Activated naive CD4-positive, alpha-beta T cell treated with anti-CD3 and anti-CD28 coated beads, Interleukin-2, amount 50 U/mL, for 72 hours (primary cell): ENCODE results near the gene LCE2D. TPM values are rescaled to one million over a fixed set of nuclear protein-coding genes. Genes with fewer than 3 reads are reported as not detected.
"Not testable (repeated sequence)": the region's sequence is repeated elsewhere in the genome, so short reads cannot be mapped to it uniquely, and the experiment has no call there.

Source experiments
- ATAC-seq, 2 donors: fragments of 150-1000 bp; cut with Tn5 transposase; 2 replicates each; pipeline ENCODE4 v1.10.0; 2021; ENCODE audit warnings: mild to moderate bottlenecking in 2 of 2, moderate library complexity in 2 of 2
- DNase-seq, 2 donors: peaks; one replicate each; pipeline ENCODE4 v3.0.0; 2021 to 2022; ENCODE audit warnings: low spot score in 2 of 2
- H3K27ac Mint-ChIP-seq, 2 donors: one replicate each; pipeline ENCODE4 v1.8.0; 2022; ENCODE audit warnings: mild to moderate bottlenecking in 2 of 2, mixed read lengths in 2 of 2
- H3K36me3 Mint-ChIP-seq, 2 donors: one replicate each; pipeline ENCODE4 v1.8.0; 2022; ENCODE audit warnings: mixed read lengths in 2 of 2
- H3K9me3 Mint-ChIP-seq, 2 donors: one replicate each; pipeline ENCODE4 v1.8.0; 2022; ENCODE audit warnings: mixed read lengths in 2 of 2
- total RNA-seq, 2 donors: library from RNA; stranded (reverse); gene quantifications; one replicate each; pipeline ENCODE4 v1.2.3, GENCODE V29; 2022

The LCE2D gene
- total RNA-seq, 2 donors from 2014 or later = not detected

DNA sequence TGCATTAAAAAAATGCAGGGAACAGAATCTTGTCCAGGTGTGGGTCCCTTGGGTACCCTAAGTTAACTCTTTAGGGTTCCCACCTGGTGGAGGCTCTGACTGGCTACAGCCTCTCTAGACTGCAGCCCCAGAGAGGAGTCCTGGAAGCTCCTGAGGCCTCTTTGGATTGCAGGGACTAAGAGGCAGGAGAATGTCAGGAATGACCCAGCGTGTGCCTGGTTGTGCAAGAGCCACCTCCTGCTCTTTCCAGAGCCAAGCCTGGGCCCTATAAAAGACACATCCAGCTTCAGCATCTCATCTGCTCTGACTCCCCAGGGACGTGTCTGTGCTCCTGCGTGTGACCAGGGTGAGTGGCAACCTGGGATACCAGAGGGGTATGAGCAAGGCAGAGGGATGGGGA lies 11.8 kb downstream of the LCE2D start, which contains the start of gene LCE2C:
TSS of gene LCE2C (plus strand) at position 297 of the 400 bp plus-strand sequence. CDS start 737 bp downstream, outside the sequence.
- H3K27ac Mint-ChIP-seq, H3K9me3 Mint-ChIP-seq, DNase-seq, ATAC-seq, H3K36me3 Mint-ChIP-seq: not testable (repeated sequence)

DNA sequence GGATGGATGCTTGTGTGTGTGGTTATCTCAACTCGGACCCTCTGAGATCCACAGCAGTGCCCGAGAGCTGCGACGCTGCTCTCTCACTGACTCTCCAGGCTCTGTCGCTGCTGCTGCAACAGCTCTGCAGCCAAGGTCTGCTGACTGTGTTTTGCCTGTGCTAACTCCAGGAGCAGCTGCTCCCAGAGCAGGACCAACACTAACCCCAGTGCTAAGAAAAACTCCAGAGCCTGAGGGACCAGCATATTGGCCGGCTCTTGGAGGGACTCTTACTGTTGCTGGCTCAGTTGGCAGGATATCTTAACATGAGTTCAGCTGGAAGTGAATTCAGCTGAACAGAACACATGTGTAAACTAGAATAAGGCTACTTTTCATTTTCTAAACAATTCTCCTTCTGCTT lies 16.3 kb downstream of the LCE2D start:
- Mint-ChIP-seq H3K9me3 (no peaks in the 10 kb centered on the region), H3K27ac (no peak overlapping the region), H3K36me3 (no peaks in the 10 kb centered on the region)
- DNase-seq (no peak), ATAC-seq (no peak)

DNA sequence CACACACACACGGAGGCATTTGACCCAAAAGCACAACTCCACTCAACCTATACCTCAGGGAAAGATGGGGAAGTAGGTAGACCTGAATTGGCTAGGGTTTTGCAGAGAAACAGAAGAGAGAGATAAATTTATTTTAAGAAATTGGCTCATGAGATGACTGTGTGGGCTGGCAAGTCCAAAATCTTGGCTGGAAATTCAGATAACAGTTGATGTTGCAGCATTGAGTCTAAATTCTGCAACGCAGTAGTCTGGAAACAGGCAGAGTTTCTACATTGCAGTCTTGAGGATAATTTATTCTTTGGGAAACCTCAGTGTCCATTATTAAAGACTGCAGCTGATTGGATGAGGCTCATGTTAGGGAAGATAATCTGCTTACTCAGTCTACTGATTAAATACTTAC lies 18.4 kb downstream of the LCE2D start:
- Mint-ChIP-seq H3K36me3 (no peaks in the 10 kb centered on the region), H3K9me3 (no peaks in the 10 kb centered on the region), H3K27ac (no peak overlapping the region)
- DNase-seq = no peak
- no peak for ATAC-seq

DNA sequence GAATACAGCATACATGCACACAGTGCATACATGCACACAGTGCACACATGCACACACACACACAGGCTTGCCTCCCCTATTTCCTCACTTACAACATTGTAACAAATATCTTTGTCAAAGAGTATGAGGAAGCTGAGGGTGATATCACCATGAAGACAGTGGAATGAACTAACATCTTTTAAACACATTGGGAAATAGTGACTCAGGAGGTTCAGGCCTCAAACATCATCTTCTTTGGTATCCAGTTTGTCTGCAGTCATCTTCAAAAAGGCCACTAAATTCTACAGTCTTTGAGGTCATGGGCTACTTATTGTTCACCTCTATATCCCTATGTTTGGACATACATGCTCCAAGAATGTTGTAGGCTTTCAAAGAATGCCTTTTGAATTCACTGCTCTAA lies 20.7 kb downstream of the LCE2D start:
- DNase-seq (no peak), ATAC-seq (no peak)
- no peaks in the 10 kb centered on the region for H3K9me3 Mint-ChIP-seq
- no peak overlapping the region for H3K27ac Mint-ChIP-seq
- no peaks in the 10 kb centered on the region for H3K36me3 Mint-ChIP-seq

DNA sequence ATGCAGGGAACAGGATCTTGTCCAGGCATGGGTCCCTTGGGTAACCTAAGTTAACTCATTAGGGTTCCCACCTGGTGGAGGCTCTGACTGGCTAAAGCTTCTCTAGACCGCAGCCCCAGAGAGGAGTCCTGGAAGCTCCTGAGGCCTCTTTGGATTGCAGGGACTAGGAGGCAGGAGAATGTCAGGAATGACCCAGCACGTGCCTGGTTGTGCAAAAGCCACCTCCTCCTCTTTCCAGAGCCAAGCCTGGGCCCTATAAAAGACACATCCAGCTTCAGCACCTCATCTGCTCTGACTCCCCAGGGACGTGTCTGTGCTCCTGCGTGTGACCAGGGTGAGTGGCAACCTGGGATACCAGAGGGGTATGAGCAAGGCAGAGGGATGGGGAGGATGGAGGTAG lies 22.6 kb downstream of the LCE2D start, which contains the start of gene LCE2B:
TSS of gene LCE2B (plus strand) at position 301 of the 400 bp plus-strand sequence. CDS start 721 bp downstream, outside the sequence.
- not testable (repeated sequence) for ATAC-seq, H3K9me3 Mint-ChIP-seq, DNase-seq, H3K36me3 Mint-ChIP-seq, H3K27ac Mint-ChIP-seq

DNA sequence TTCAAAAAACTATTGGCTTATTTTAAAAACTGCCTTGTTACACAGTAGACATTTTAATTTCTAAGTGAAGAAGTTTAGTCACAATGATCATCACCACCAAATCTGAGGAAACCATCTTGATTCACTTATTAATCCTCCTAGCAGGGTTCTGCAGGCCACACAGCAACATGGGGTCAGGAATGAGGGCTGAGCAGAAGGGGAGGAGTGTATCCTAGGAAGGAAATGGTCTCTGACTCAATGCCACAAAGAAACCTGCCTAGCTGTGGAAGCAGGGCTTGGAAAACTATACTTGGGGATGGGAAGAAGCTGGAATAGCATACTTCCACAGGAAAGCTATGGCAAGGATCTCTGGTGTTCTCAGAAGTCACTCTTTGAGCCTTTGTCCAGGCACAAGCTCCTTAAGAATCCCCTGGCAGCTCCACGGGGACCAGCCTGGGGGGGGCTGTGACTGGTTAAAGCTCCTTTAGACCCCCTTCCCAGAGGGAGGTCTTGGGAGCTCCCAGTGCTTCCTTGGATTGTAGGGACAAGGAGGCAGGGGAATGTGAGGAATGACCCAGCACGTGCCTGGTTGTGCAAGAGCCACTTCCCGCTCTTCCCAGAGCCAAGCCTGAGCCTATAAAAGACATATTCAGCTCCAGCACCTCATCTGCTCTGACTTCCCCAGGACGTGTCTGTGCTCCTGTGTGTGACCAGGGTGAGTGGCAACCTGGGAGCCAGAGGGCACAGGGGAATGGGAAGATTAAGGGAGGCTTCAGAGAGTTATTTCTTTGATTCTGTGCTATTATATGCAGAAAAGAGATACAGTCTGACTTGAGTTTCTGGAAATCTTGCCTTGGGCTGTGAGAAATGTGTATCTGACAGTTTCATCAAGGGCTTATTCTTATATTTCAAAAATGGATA lies 34.8 kb downstream of the LCE2D start, which contains the start of gene LCE2A:
TSS of gene LCE2A (plus strand) at position 645 of the 900 bp plus-strand sequence. CDS start 557 bp downstream, outside the sequence.
- H3K27ac Mint-ChIP-seq = no peak within 1 kb of the TSS
- DNase-seq (no peak), ATAC-seq (no peak)
- H3K36me3 Mint-ChIP-seq = no peaks in the 10 kb centered on the region
- H3K9me3 Mint-ChIP-seq = no peaks in the 10 kb centered on the region

DNA sequence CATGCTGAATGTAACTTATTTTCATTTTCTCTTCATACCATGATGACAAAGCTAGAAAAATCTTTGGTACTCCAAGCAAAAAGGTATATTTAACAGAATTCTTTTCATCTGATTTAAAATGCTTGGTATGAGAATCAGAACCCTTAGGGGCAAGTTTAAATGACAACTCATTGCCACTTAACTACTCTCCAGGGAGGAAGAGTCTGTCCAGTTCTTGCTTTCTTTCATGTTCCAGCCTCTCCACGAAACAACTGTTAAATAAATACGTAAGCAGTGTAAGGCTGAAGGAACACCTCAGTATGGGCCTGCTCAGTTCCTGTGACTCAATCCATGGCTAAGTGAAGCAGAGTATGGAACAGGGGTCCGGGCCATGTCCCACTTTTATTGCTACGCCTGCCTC lies 36.6 kb downstream of the LCE2D start:
- H3K9me3 Mint-ChIP-seq = peaks cover 0 to 4% of the 10 kb centered on the region in 2 donors
- H3K27ac Mint-ChIP-seq = no peak overlapping the region
- peaks cover 0 to 4% of the 10 kb centered on the region in 2 donors for H3K36me3 Mint-ChIP-seq
- DNase-seq (no peak), ATAC-seq (no peak)

DNA sequence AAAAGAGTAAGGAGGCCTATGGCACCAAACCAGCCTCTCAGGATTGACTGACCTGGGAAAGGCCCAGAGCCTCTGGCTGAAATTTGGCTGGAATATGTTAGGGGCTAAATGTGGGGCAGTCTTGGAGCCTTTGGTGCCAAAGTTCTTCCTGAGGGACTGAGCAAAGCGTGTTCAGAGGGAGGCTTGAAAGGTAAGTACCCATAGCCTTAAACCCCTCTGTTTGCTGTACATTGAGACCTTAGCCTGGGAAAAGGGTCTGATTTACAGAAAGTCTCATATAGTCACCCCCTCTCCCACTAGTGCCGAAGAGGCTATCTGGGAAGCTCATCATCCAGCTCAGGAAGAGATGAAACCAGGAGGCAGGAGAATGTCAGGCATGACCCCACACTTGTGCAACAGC lies 44.7 kb downstream of the LCE2D start, which contains the start of gene LCE4A:
TSS of gene LCE4A (plus strand) at position 301 of the 400 bp plus-strand sequence. CDS start 916 bp downstream, outside the sequence.
- no peak for ATAC-seq
- no peak within 1 kb of the TSS for H3K27ac Mint-ChIP-seq

More for the DNA sequence above, 44.7 kb downstream of the LCE2D start, which contains the start of gene LCE4A:
- Mint-ChIP-seq H3K9me3 (peaks cover 0 to 7% of the 10 kb centered on the region in 2 donors), H3K36me3 (peaks cover 0 to 4% of the 10 kb centered on the region in 2 donors)
- no peak for DNase-seq

Other genes with a start within 250 kb of the LCE2D start
- not detected for gene CRNN, start 249.1 kb upstream of the LCE2D start, total RNA-seq
- not detected for gene LCE5A, start 152.6 kb upstream of the LCE2D start, total RNA-seq
- gene CRCT1, start 148.9 kb upstream of the LCE2D start, total RNA-seq = not detected
- not detected for gene LCE3E, start 96.6 kb upstream of the LCE2D start, total RNA-seq
- gene LCE3D, start 82.9 kb upstream of the LCE2D start, total RNA-seq = not detected
- not detected for gene LCE3C, start 63.1 kb upstream of the LCE2D start, total RNA-seq
- gene LCE3B, start 49.6 kb upstream of the LCE2D start, total RNA-seq = not detected
- not detected for gene LCE3A, start 40.3 kb upstream of the LCE2D start, total RNA-seq
- not detected for gene LCE2C, start 11.9 kb downstream of the LCE2D start, total RNA-seq
- not detected for gene LCE2B, start 22.7 kb downstream of the LCE2D start, total RNA-seq
- not detected for gene LCE2A, start 35.0 kb downstream of the LCE2D start, total RNA-seq
- not detected for gene LCE4A, start 44.8 kb downstream of the LCE2D start, total RNA-seq
- not detected for gene KPRP, start 94.6 kb downstream of the LCE2D start, total RNA-seq
- gene LCE1F, start 111.8 kb downstream of the LCE2D start, total RNA-seq = not detected
- gene LCE1E, start 122.9 kb downstream of the LCE2D start, total RNA-seq = not detected
- not detected for gene LCE1D, start 133.3 kb downstream of the LCE2D start, total RNA-seq
- gene LCE1C, start 143.3 kb downstream of the LCE2D start, total RNA-seq = not detected
- gene LCE1B, start 148.6 kb downstream of the LCE2D start, total RNA-seq = not detected
- not detected for gene LCE1A, start 164.1 kb downstream of the LCE2D start, total RNA-seq
- gene LCE6A, start 179.5 kb downstream of the LCE2D start, total RNA-seq = not detected
- not detected for gene LCE7A, start 196.6 kb downstream of the LCE2D start, total RNA-seq
- gene SMCP, start 214.9 kb downstream of the LCE2D start, total RNA-seq = not detected
- not detected for gene IVL, start 245.2 kb downstream of the LCE2D start, total RNA-seq